HG02884 (cell line): Measurements from ENCODE around the gene DUSP1.

Experiments used
- ATAC-seq: cut with Tn5 transposase; IDR thresholded peaks from one replicate; pipeline ENCODE4 v1.9.1; 2021; ENCODE audit warnings: mild to moderate bottlenecking, moderate library complexity; ENCODE audit not compliant: unreplicated experiment

The DUSP1 gene

DNA sequence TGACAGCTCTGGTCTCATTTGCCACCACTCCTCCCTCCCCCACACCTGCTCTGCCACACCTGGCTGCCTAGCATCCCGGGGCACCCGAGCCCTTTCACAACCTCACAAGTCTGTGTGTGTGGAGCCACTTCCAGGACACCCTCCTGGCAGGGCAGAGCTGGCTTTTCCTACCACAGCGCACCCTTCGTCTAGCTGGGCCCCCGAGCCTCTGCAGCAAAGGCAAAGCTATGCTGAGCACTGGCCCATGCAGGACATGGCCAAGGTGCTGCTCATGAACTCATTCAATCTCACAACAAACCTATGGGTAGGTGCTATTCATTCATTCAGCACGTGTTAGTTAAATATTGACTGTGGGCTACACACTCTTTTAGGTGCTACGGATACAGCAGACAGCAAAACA, 43.4 kb downstream of the DUSP1 start:
- ATAC-seq, result no peak

DNA sequence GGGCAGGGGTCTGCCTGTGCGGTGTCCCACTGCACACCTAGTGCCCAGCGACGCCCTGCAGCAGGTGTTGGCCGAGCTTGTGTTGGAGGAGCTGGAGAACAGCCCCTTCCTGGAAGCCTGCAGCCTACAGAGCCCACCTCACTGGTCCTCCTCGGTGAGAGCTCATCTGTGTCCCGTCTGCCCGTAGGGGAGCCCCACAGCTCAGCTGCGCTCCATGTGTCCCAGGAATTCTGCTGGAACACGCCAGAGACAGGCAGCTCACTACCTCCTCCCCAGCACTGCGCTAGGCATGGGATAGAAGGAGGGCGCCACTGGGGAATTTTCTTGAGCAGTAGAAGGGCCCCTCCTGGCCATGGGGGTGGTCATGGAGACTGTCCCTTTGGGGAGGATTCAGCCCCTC, 44.0 kb downstream of the DUSP1 start:
- no peak for ATAC-seq

DNA sequence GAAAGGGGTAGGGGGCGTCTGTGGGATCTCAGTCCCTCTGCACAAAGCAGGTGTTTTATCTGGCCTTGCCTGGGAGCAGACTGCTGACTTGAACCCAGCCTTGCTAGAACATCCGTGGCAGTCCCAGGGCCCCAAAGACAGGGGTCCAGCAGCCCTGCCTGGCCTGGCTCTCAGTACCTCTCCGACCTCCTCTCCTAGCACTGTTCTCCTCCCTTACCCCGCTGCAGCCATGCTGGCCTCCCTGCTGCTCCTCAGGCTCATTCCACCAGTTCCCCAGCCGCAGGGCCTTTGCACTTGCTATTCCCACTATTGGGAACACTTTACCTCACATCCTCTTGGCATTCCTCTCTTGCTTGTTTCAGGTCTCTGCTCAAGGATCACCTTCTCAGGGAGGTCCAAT, 45.2 kb downstream of the DUSP1 start:
- ATAC-seq, result no peak

DNA sequence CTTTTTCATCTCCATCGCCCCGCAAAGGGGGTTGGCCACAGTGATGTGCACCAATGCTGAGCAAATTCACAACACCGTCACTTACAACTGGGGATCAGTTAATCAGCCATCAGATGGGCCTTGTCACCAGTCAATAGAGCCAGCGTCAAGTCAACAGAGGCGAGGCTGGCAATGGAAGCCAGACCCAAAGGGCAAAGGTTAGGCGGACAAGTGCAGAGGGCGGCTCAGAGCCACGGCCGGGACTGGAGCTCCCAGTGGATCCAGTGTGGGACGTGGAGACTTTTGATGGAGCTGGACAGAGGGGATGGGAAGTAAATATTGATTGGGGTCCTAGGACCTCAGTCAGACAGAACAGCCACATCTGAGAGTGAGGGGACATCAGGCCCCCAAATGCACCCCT, 45.7 kb downstream of the DUSP1 start:
- ATAC-seq, result no peak

DNA sequence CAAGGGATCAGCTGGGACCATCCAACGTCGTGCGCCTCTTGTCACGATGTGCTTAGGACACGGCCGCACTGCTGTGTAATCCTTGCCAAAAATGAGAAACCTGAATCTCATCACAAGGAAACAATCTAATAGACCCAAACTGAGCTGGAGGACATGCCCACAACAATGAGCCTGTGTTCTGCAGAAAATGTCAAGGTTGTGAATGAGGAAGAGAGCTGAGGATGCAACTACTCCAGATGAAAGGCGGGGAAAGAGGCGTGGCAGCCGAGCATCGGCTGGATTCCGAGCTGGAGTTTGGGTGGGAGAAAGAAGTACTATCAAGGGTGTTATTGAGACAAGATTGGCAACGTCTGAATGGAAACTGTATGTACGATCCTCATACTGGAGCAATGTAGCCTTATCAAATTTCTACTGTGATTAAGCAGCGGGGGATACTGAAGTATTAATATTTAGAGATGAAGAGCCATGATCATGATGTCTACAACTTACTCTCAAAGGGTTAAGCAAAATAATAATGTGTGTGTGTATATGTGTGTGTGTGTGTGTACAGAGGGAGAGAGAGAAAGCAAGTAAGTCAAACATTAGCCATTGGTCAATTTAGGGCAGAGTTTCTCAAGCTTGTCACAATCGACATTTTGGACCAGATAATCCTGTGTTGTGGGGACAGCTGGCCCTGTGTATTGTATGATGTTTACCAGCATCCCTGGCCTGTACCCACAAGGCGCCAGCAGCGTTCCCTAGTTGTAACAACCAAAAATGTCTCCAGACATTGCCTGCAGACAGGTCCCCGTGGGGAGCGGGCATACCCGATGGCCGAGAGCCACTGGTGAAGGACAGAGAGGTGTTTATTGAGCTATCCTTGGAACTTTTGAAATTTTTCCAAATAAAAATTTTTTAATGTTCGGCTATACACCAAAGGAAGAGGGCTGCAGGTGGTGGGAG, 46.5 kb downstream of the DUSP1 start:
- no peak for ATAC-seq

DNA sequence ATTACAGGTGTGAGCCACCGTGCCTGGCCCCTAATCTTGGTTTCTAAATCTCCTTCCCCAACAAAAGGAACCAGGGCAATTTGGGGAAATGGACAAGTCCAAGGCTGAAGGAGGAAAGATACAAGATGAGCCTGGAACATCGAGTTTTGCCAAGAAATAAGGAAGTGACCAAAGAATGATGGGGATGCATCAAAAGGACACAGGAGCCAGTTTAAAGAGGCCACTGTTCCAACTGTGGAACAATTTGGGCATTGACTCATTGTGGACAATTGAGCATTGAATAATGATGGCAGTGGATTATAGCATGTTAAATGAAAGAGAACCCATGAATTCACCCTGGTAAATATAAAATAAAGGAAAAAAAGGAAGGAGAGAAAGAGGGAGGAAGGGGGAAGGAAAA, 47.5 kb downstream of the DUSP1 start:
- ATAC-seq, result no peak

DNA sequence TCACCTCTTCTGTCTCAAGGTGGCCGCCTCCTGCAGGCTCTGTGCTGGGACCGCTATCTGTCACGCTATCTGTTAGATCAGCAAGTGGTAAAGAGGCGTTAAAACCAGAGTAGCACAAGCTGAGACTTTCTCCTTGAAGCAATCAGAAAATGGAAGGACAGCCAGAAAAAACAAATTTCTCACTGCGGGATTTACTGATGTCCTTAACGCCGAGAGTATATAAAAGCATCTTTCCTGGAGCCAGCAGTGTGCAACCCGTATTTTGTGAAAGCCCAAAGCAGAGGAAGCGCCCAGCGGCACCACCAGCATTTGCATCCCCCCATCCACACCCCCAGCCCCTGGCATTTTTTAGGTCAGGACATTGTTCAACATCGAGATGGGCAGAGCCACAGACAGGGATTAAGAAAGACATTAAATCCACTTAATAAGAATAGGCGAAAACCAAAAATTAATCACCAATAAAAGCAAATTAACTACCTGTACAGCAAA, 48.6 kb downstream of the DUSP1 start:
- no peak for ATAC-seq

DNA sequence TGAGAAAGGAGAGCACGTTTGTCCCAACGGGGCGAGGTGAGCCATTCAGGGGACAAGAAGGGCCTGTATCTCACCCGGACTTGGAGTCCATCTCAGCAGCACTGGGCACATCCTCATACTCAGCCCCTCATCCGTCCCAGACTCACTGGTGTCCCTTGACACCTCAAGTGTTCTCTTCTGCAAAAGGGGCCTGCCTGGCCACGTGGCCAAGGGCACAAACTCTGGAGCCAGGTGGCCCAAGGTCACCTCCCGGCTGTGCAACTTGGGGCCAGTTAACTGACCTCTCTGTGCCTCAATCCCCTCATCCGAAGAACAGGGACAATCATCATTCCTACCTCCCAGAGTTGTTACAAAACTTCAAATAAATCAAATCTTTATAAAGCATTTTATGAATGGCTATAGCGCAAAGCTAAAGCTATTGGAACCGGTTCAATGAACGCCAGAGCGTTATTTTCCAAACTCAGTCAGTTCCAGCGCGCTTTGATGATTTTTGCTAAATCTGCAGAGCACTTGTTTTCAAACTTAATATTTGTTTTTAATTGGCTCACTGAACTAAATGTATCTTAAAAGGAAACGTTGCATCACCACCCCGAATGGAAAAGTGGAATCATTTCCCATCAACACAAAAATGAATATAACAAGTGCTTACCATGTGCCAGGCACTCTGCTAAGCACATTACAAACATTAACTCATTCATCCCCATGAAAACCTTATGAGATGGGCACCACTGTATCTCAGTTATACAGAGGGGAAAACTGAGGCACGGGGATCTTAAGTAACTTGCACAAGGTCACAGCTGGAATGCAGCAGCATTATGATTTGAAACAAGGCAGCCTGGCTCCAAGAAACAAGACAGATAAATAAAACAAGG, 49.3 kb downstream of the DUSP1 start:
- no peak for ATAC-seq

DNA sequence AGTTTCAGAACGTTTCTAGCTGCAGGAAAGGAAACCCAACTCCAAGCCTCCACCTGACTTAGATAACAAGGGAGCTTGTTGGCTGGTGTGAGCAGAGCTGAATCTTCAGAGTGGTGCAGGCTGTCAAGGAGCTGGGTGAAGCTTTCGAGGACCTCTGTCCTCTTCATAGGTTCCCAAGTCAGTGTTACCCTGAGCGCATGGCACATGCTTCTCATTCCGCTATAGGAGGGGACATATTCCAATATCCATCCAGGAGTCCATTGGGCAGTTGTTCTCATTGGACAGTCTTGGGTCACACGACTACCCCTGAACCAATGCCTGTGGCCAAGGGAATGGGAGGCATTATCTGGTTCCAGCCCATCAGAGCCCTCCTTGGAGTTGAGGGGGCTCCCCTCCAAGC, 50.3 kb downstream of the DUSP1 start:
- ATAC-seq, result no peak

DNA sequence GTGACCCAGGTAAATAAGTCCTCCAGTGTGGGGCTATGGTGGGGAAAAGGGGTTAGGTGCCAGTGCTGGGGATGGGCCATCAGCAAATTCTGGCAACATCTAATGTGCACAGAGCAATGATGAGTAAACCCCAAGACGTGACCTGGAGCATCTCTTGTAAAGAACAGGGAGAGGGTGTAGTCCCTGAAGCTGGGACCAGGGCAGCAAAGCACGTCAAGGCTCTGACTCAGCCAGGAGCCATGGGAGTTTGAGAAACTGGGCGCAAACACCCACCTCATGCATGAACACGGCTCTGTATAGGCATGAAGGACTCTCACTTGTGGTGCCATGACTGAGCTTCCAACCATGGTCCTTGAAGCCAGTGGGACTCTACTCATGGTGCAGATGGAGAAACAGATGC, 51.8 kb downstream of the DUSP1 start:
- ATAC-seq, result no peak

DNA sequence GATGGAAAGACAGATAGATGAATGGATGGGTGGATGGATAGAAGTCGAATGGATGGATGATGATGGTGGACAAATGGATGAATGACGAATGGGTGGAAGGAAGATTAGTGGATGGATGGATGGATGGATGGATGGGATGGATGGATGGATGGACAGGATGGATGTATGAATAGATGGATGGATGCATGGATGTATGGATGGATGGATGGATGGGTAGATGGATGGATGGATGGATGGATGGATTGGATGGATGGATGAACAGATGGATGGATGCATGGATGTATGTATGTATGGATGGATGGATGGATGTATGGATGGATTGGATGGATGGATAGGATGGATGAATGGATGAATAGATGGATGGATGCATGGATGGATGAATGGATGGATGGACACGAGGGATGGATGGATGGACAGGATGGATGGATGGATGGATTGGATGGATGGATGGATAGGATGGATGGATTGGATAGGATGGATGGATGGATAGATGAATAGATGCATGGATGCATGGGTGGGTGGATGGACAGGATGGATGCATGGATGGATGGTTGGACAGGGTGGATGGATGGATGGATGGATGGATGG, 52.4 kb downstream of the DUSP1 start:
- ATAC-seq, result no peak
